Endothelial cell of umbilical vein (primary cell): ENCODE results near the gene ZFAND6. TPM values are rescaled to one million over a fixed set of nuclear protein-coding genes. Genes with fewer than 3 reads are reported as not detected.

Experiments used
- Bru-seq: library from RNA; stranded (reverse); fragments of 400-500 nt; gene quantifications from one replicate; lab custom pipeline; 2021; lab: Mats Ljungman, UMichigan
- BruChase-seq, 2 experiments: library from RNA; stranded (reverse); fragments of 400-500 nt; gene quantifications; one replicate each; lab custom pipeline; 2021; lab: Mats Ljungman, UMichigan
- BruUV-seq: library from RNA; stranded (reverse); fragments of 400-500 nt; replicated peaks from 2 replicates; lab custom pipeline; 2021; lab: Mats Ljungman, UMichigan
- CTCF ChIA-PET: fragments of 300-600, 350-600 bp; sonication (Branson Sonifier 250); formaldehyde crosslinking; loops from one replicate; lab custom pipeline; 2021; ENCODE audit warnings: antibody characterized with exemption, inconsistent platforms; lab: Charles Lee
- POLR2A ChIA-PET: fragments of 300-600, 350-600 bp; sonication (Branson Sonifier 250); formaldehyde crosslinking; loops from one replicate; lab custom pipeline; 2021; ENCODE audit warnings: antibody characterized with exemption, inconsistent platforms; lab: Charles Lee
- DNase-seq: peaks from one replicate; pipeline ENCODE4 v3.0.0-alpha.2; 2011; ENCODE audit warnings: low read depth, low spot score
- FAIRE-seq: peaks from 2 replicates; lab custom pipeline; 2011; peaks lifted over from hg19 to GRCh38; lab: Jason Lieb, UNC
- H2AFZ ChIP-seq: 2 replicates; pipeline ENCODE4 v1.6.0; 2012; ENCODE audit warnings: low read depth, low read length, control low read depth, inconsistent platforms
- H3K27ac ChIP-seq: 2 replicates; pipeline ENCODE4 v1.5.1; 2011; ENCODE audit warnings: low read depth, mild to moderate bottlenecking, control low read depth, low read length, moderate library complexity; ENCODE audit not compliant: insufficient read depth
- H3K27me3 ChIP-seq, 2 experiments: 2 replicates each; pipeline versions ENCODE4 v1.6.0 to v1.6.1; 2011; ENCODE audit warnings: low read length in 2 of 2, mixed read lengths in 1 of 2; ENCODE audit not compliant: control insufficient read depth in 2 of 2, insufficient read depth in 2 of 2
- H3K36me3 ChIP-seq, 2 experiments: 2 replicates in 1 of 2; 3 replicates in 1 of 2; pipeline ENCODE4 v1.5.1; 2011; ENCODE audit warnings: low read length in 2 of 2, mild to moderate bottlenecking in 1 of 2, moderate library complexity in 1 of 2; ENCODE audit not compliant: control insufficient read depth in 2 of 2, insufficient read depth in 2 of 2; ENCODE audit errors: extremely low read depth in 1 of 2
- H3K4me1 ChIP-seq: 3 replicates; pipeline ENCODE4 v1.5.1; 2011; ENCODE audit warnings: mild to moderate bottlenecking, low read length; ENCODE audit not compliant: control insufficient read depth, insufficient read depth; ENCODE audit errors: extremely low read depth
- H3K4me2 ChIP-seq: 2 replicates; pipeline ENCODE4 v1.6.1; 2011; ENCODE audit warnings: low read length, control low read depth, mixed read lengths; ENCODE audit not compliant: insufficient read depth
- H3K4me3 ChIP-seq, 3 experiments: fragments of 200-600 bp in 1 of 3; sonication (generic), shearing (Covaris generic) in 1 of 3; replicated peaks in 1 of 3; 2 replicates each; pipeline ENCODE4 v1.5.1; 2011 to 2016; ENCODE audit warnings: control low read depth in 3 of 3, low read length in 3 of 3, mild to moderate bottlenecking in 2 of 3, inconsistent platforms in 1 of 3, low read depth in 1 of 3, moderate library complexity in 1 of 3; ENCODE audit not compliant: insufficient read depth in 1 of 3
- H3K79me2 ChIP-seq: 2 replicates; pipeline ENCODE4 v1.6.0; 2012; ENCODE audit warnings: low read length, inconsistent platforms; ENCODE audit not compliant: control insufficient read depth, insufficient read depth
- H3K9ac ChIP-seq: replicated peaks from 2 replicates; pipeline ENCODE3; 2011; ENCODE audit warnings: low read length, control low read depth; ENCODE audit not compliant: insufficient read depth; ENCODE audit errors: extremely low read depth
- H3K9me1 ChIP-seq: replicated peaks from 3 replicates; pipeline ENCODE4 v1.6.0; 2011; ENCODE audit warnings: mild to moderate bottlenecking, low read length; ENCODE audit not compliant: control insufficient read depth, insufficient read depth; ENCODE audit errors: extremely low read depth
- H3K9me3 ChIP-seq: replicated peaks from 2 replicates; pipeline ENCODE4 v1.5.1; 2012; ENCODE audit warnings: low read length, inconsistent platforms; ENCODE audit not compliant: control insufficient read depth, insufficient read depth
- H4K20me1 ChIP-seq: replicated peaks from 2 replicates; pipeline ENCODE3; 2011; ENCODE audit warnings: mild to moderate bottlenecking, low read length; ENCODE audit not compliant: control insufficient read depth, insufficient read depth; ENCODE audit errors: extremely low read depth
- EZH2 ChIP-seq: IDR thresholded peaks from 2 replicates; pipeline ENCODE4 v1.6.1; 2012; ENCODE audit warnings: borderline replicate concordance, low read depth, mild to moderate bottlenecking, moderate library complexity, low read length, inconsistent platforms; ENCODE audit not compliant: severe bottlenecking
- FOS ChIP-seq: IDR thresholded peaks from 2 replicates; pipeline ENCODE4 v1.6.1; 2011; ENCODE audit warnings: mild to moderate bottlenecking, low read length, moderate library complexity, borderline replicate concordance; ENCODE audit not compliant: insufficient read depth
- GATA2 ChIP-seq: IDR thresholded peaks from 2 replicates; pipeline ENCODE4 v1.7.0; 2011; ENCODE audit warnings: low read depth, mild to moderate bottlenecking, moderate library complexity, mixed read lengths, low read length; ENCODE audit not compliant: insufficient read length, insufficient read depth
- JUN ChIP-seq: IDR thresholded peaks from 2 replicates; pipeline ENCODE4 v1.6.1; 2011; ENCODE audit warnings: borderline replicate concordance, low read depth; ENCODE audit not compliant: insufficient read length, insufficient read depth
- MYC ChIP-seq: IDR thresholded peaks from one replicate; pipeline ENCODE4 v1.6.1; 2011; ENCODE audit warnings: mild to moderate bottlenecking, low read depth, low read length
- POLR2A ChIP-seq: IDR thresholded peaks from 2 replicates; pipeline ENCODE4 v1.6.1; 2012; ENCODE audit warnings: low read depth, mild to moderate bottlenecking, control low read depth, low read length
- POLR2AphosphoS5 ChIP-seq: IDR thresholded peaks from 2 replicates; pipeline ENCODE4 v1.6.1; 2012; ENCODE audit warnings: low read depth, mild to moderate bottlenecking, control low read depth, low read length, moderate library complexity; ENCODE audit not compliant: insufficient read depth
- dilution Hi-C: fragments of 300-500 bp; cut with MboI; formaldehyde crosslinking; loops from one replicate; pipeline ENCODE4 v1.15.0; 2019; ENCODE audit warnings: low sequenced_read_pairs; ENCODE audit not compliant: extremely low pct_ligation_motif_present
- intact Hi-C: fragments of 100-400 bp; cut with micrococcal nuclease; formaldehyde crosslinking; loops from one replicate; pipeline ENCODE4 v1.10.0; 2022
- long read RNA-seq: library from polyadenylated mRNA; stranded (forward); transcript quantifications from one replicate; pipeline ENCODE4 v2.0.0, GENCODE V29; 2021
- polyA minus RNA-seq, 3 experiments: library from RNA; depleted of rRNA, polyadenylated mRNA; stranded (reverse); fragments of >200 nt; gene quantifications; 1 replicate in 1 of 3; 2 replicates in 2 of 3; pipeline ENCODE4 v1.2.3, GENCODE V29; 2011
- polyA plus RNA-seq, 4 experiments: library from polyadenylated mRNA; depleted of rRNA in 3 of 4; stranded (reverse) in 3 of 4; unstranded in 1 of 4; fragments of >200 nt; gene quantifications; 2 replicates each; pipeline versions ENCODE4 v1.2.1 to v1.2.3, GENCODE V29; 2011 to 2012; ENCODE audit warnings: missing spikeins in 1 of 4
- total RNA-seq: library from RNA; stranded (reverse); gene quantifications from 2 replicates; pipeline ENCODE4 v1.2.3, GENCODE V29; 2021
- TF ChIP-seq, protein P1 (sequence below): IDR thresholded peaks from 2 replicates; pipeline ENCODE4 v1.6.1; 2011; ENCODE audit not compliant: insufficient read depth, insufficient read length
- TF ChIP-seq, protein P2 (sequence below), 2 donors: IDR thresholded peaks; 1 replicate in 1 of 2; 2 replicates in 1 of 2; pipeline ENCODE4 v1.5.1; 2011; ENCODE audit warnings: low read length in 2 of 2, mild to moderate bottlenecking in 2 of 2, moderate library complexity in 2 of 2, control low read depth in 1 of 2, inconsistent platforms in 1 of 2, low read depth in 1 of 2; ENCODE audit not compliant: insufficient read depth in 1 of 2; ENCODE audit errors: extremely low read depth in 1 of 2

Gene ZFAND6
- total RNA-seq = 50.3 and 53.0 TPM in 2 replicates
- polyA plus RNA-seq = 97.9 and 98.9 TPM in 2 replicates
- polyA plus RNA-seq (2011; cell fraction: cytosol; rRNA removed) = 83.4 and 83.9 TPM in 2 replicates
- 54.1 and 68.2 TPM in 2 replicates for polyA plus RNA-seq (2011; cell fraction: nucleus; rRNA removed)
- polyA plus RNA-seq (2012) = 54.4 and 69.0 TPM in 2 replicates
- polyA minus RNA-seq = 65.6 and 69.9 TPM in 2 replicates
- 69.6 TPM for polyA minus RNA-seq (2011; cell fraction: cytosol; rRNA and poly(A)+ RNA removed)
- 66.5 and 85.7 TPM in 2 replicates for polyA minus RNA-seq (2011; cell fraction: nucleus; rRNA and poly(A)+ RNA removed)
- percentile 91 among the genes with signal in this experiment for Bru-seq, nascent RNA
- BruChase-seq, experiment 1, labeled RNA remaining after a 6-hour chase = percentile 83 among the genes with signal in this experiment
- percentile 89 among the genes with signal in this experiment for BruChase-seq, experiment 2, labeled RNA remaining after a 2-hour chase
- long read RNA-seq, transcript ZFAND6-201 (7 exons, 1,814 nt) = minor isoform, 27 of 298 reads
- long read RNA-seq, transcript ZFAND6-212 (7 exons, 1,602 nt) = minor isoform, 16 of 298 reads
- long read RNA-seq, transcript ZFAND6-220 (6 exons, 891 nt) = major isoform, 141 of 298 reads
- long read RNA-seq, transcript ZFAND6-213 (6 exons, 1,446 nt) = minor isoform, 40 of 298 reads
- long read RNA-seq, partial matches to known transcripts = 4 of 298 reads
- long read RNA-seq, other reads (novel, unspliced or antisense) = 70 of 298 reads

DNA sequence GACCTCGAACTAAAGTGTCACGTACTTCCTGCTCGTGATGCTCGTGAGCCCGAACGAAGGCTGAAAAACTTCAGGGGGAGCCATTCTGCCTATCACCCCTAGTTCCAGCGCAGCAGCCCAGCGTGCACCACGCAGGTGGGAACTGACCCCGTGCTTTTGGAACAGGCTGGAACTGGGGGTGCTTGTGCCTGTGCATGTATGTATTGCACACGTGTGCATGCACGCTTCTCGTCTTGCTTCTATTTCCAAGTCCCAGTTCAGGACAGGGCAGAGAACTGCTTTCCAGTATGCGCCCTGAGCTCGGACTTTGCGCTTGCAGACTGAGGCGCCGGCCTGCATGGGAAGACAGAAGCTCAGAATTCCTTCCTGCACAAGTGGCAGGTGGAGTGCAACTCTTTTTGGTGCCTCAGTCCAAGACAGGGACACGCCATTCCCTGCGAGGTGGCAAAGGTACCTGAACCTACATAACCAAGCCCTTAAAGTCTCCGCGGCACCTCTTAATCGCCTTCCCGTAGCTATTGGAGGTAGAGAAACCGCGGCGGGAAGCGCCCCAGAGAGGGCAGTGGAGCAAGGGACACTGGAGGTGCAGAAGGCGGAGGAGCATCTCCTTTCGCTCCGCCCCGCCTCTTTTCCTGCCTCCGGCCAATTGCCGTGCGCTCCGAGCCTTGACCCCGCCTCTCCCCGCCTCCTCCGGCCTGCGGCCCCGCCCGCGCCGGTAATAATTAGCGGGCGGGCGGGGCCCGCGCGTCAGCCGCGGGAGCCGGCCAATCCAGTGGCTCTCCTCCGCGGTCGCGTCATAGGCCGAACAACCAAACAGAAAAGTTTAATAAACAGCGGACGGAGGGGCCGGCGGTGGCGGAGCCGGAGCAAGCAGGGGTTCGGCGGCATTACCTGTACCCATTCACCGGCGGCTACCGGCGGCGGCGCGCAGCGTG, at the start of gene ZFAND6:
ZFAND6 (plus strand) TSS at position 826 of the 935 bp plus-strand sequence. CDS start 60,669 bp downstream, outside the sequence.
- dilution Hi-C loops = no loop called here
- H3K4me2 ChIP-seq = peak within 1 kb of the TSS; percentile 95
- H3K4me3 ChIP-seq = peak within 1 kb of the TSS; percentile 54 to 90 (median 89)
- intact Hi-C loops = loop anchor here (1.0 kb wide), 6 partner anchors 13 to 175 kb away; no protein-coding TSS in a partner anchor
- TF ChIP-seq FOS (no peak), MYC (no peak), JUN (no peak), POLR2A (peak; percentile 59), EZH2 (no peak), GATA2 (no peak), POLR2AphosphoS5 (peak; percentile 56)
- TF ChIP-seq, protein P1, sequence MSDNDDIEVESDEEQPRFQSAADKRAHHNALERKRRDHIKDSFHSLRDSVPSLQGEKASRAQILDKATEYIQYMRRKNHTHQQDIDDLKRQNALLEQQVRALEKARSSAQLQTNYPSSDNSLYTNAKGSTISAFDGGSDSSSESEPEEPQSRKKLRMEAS = peak; percentile 45
- TF ChIP-seq, protein P2, sequence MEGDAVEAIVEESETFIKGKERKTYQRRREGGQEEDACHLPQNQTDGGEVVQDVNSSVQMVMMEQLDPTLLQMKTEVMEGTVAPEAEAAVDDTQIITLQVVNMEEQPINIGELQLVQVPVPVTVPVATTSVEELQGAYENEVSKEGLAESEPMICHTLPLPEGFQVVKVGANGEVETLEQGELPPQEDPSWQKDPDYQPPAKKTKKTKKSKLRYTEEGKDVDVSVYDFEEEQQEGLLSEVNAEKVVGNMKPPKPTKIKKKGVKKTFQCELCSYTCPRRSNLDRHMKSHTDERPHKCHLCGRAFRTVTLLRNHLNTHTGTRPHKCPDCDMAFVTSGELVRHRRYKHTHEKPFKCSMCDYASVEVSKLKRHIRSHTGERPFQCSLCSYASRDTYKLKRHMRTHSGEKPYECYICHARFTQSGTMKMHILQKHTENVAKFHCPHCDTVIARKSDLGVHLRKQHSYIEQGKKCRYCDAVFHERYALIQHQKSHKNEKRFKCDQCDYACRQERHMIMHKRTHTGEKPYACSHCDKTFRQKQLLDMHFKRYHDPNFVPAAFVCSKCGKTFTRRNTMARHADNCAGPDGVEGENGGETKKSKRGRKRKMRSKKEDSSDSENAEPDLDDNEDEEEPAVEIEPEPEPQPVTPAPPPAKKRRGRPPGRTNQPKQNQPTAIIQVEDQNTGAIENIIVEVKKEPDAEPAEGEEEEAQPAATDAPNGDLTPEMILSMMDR (IDR thresholded peaks at IDR 0.05; ENCODE audit: extremely low read depth in 1 of 2, insufficient read depth in 1 of 2, low read depth in 1 of 2, low read length in 2 of 2) = no peak
- H3K27me3 ChIP-seq = peaks cover 8 to 16% of the 10 kb centered on the region in 2 experiments
- DNase-seq (peak; percentile 93), FAIRE-seq (peak; percentile 92)
- no peaks in the 10 kb centered on the region for H3K36me3 ChIP-seq
- H3K27ac ChIP-seq = peak within 1 kb of the TSS; percentile 87
- CTCF ChIA-PET = interaction anchor here (0.8 to 3.3 kb wide), 7 partner anchors 13 to 719 kb away, joined by 3 to 23 read pairs (median 4); no protein-coding TSS in a partner anchor
- H3K9me1 ChIP-seq = no peaks in the 10 kb centered on the region
- peaks cover 41% of the 10 kb centered on the region for H3K79me2 ChIP-seq
- H4K20me1 ChIP-seq = peaks cover 4% of the 10 kb centered on the region
- H3K9me3 ChIP-seq = no peaks in the 10 kb centered on the region
- H3K9ac ChIP-seq = peak within 1 kb of the TSS; percentile 92
- H3K4me1 ChIP-seq = peaks cover 18% of the 10 kb centered on the region
- H2AFZ ChIP-seq = peak within 1 kb of the TSS; percentile 99
- POLR2A ChIA-PET = interaction anchor here (1.5 to 1.8 kb wide), 3 partner anchors 14 to 136 kb away, joined by 3 to 5 read pairs (median 5); no protein-coding TSS in a partner anchor
- BruUV-seq = no TSS peak
